Measurements from ENCODE around the gene SLC35F4. TPM values are rescaled to one million over a fixed set of nuclear protein-coding genes. Genes with fewer than 3 reads are reported as not detected.

The SLC35F4 gene
- total and polyA plus RNA-seq, 2 of the 8 experiments (the other 6 are each of a cell fraction or from before 2014, with no cell fraction given) = not detected

GRCh38 chr14:57755018-57755521, 110.8 kb downstream of the SLC35F4 start:
- Histone ChIP-seq H3K4me3 (ENCODE audit: extremely low read depth in 1 of 4, insufficient read depth in 2 of 4, low read depth in 3 of 4, low read length in 4 of 4) (no peak overlapping the region), H3K27me3 (replicated peaks in 1 of 4; ENCODE audit: control insufficient read depth in 3 of 4, extremely low read depth in 1 of 4, insufficient read depth in 3 of 4, low read length in 3 of 4) (no peaks in the 10 kb centered on the region), H2BK12ac (ENCODE audit: low read depth, low read length) (no peak overlapping the region), H3K79me2 (ENCODE audit: control insufficient read depth in 1 of 2, insufficient read depth in 2 of 2, low read length in 2 of 2) (no peaks in the 10 kb centered on the region), H4K5ac (ENCODE audit: insufficient read length, low read depth, low read length) (no peak overlapping the region), H2BK5ac (ENCODE audit: low read depth, low read length) (no peak overlapping the region), H3K9me3 (ENCODE audit: insufficient read depth in 2 of 2, low read depth in 1 of 2, low read length in 1 of 2) (no peaks in the 10 kb centered on the region), H3K9ac (replicated peaks in 1 of 4; ENCODE audit: extremely low read depth in 1 of 4, low read depth in 3 of 4, low read length in 3 of 4) (no peak overlapping the region), H3K4ac (replicated peaks; ENCODE audit: insufficient read length, low read depth, low read length) (no peak overlapping the region), H4K91ac (replicated peaks; ENCODE audit: insufficient read length, low read length) (no peak overlapping the region), H3K14ac (ENCODE audit: insufficient read length) (no peak overlapping the region), H3K18ac (ENCODE audit: extremely low read depth, low read length) (no peak overlapping the region), H2AK5ac (ENCODE audit: low read depth, low read length) (no peak overlapping the region), H3K4me1 (replicated peaks in 1 of 4; ENCODE audit: control insufficient read depth in 3 of 4, insufficient read depth in 4 of 4, low read length in 3 of 4) (no peaks in the 10 kb centered on the region), H3K4me2 (ENCODE audit: insufficient read depth in 1 of 2, low read depth in 2 of 2, low read length in 2 of 2) (no peak overlapping the region), H3K56ac (replicated peaks; ENCODE audit: insufficient read length, low read depth, low read length) (no peak overlapping the region), H3K23ac (ENCODE audit: insufficient read length) (no peak overlapping the region), H2BK120ac (replicated peaks; ENCODE audit: low read depth, low read length) (no peak overlapping the region), H2AFZ (ENCODE audit: low read length) (no peak overlapping the region), H3K36me3 (ENCODE audit: control insufficient read depth in 2 of 4, insufficient read depth in 4 of 4, low read length in 3 of 4) (no peaks in the 10 kb centered on the region), H2BK20ac (ENCODE audit: low read length) (no peak overlapping the region), H3K27ac (ENCODE audit: low read depth, low read length) (no peak overlapping the region), H2BK15ac (ENCODE audit: low read length) (no peak overlapping the region), H4K8ac (ENCODE audit: extremely low read depth, insufficient read depth, low read length) (no peak overlapping the region; the same call in 1 of the 2 replicates), H3K79me1 (ENCODE audit: low read depth, low read length) (no peaks in the 10 kb centered on the region), H3K23me2 (ENCODE audit: low read depth, low read length) (no peaks in the 10 kb centered on the region), H4K20me1 (replicated peaks in 1 of 2; ENCODE audit: control insufficient read depth in 1 of 2, insufficient read depth in 2 of 2, low read length in 2 of 2) (no peaks in the 10 kb centered on the region)
- POLR2A ChIA-PET (ENCODE audit: partially characterized antibody) = interaction anchor here (1.1 kb wide), 1 partner anchor 8 kb away, joined by 3 read pairs; no protein-coding TSS in a partner anchor
- CTCF ChIA-PET (ENCODE audit: partially characterized antibody) = interaction anchor here (1.1 kb wide), 1 partner anchor 11 kb away, joined by 4 read pairs; no protein-coding TSS in a partner anchor
- DNase-seq (ENCODE audit: low read depth in 1 of 2, low spot score in 2 of 2) (no peak), FAIRE-seq (no peak)
- 72% methylated on average over 6 of the region's 6 CpGs; no CpG with 5 or more reads in 1 of the 2 experiments for WGBS, 2 experiments (ENCODE audit: extremely low coverage in 1 of 2, insufficient coverage in 1 of 2, insufficient read length in 1 of 2, insufficient replicate concordance in 2 of 2, low coverage in 1 of 2, low lambda C conversion rate in 2 of 2, missing lambda C conversion rate in 1 of 2)
- TF ChIP-seq NRF1 (IDR thresholded peaks at IDR 0.05; ENCODE audit: low read depth, low read length) (no peak), ASH2L (IDR thresholded peaks at IDR 0.05; ENCODE audit: low read length) (no peak), CTBP2 (IDR thresholded peaks at IDR 0.05; ENCODE audit: borderline replicate concordance, insufficient read depth, insufficient read length, low read length) (no peak), SIRT6 (IDR thresholded peaks at IDR 0.05; ENCODE audit: low read length) (no peak), BACH1 (IDR thresholded peaks at IDR 0.05; ENCODE audit: low read length) (no peak), YY1 (IDR thresholded peaks at IDR 0.05; ENCODE audit: low read depth, low read length) (no peak), E2F6 (IDR thresholded peaks at IDR 0.05) (no peak), EGR1 (IDR thresholded peaks at IDR 0.05; ENCODE audit: borderline replicate concordance, low read depth, low read length) (no peak), EP300 (IDR thresholded peaks at IDR 0.05; ENCODE audit: borderline replicate concordance in 1 of 2, low read depth in 2 of 2, low read length in 2 of 2) (no peak), PHF8 (conservative IDR thresholded peaks at IDR 0.05; ENCODE audit: low read depth, low read length) (no peak), RNF2 (IDR thresholded peaks at IDR 0.05; ENCODE audit: borderline replicate concordance, low read depth, low read length, missing control alignments, poor library complexity, severe bottlenecking) (no peak)
